Heart right ventricle (tissue), 16 donors: ENCODE results near the gene LRRN1. TPM values are rescaled to one million over a fixed set of nuclear protein-coding genes. Genes with fewer than 3 reads are reported as not detected.

Source experiments
- ATAC-seq, 8 donors: fragments of 200-7000 bp; cut with Tn5 transposase; one replicate each; pipeline ENCODE4 v1.9.1; 2020; ENCODE audit warnings: mild to moderate bottlenecking in 8 of 8, moderate library complexity in 8 of 8, moderate number of reproducible peaks in 1 of 8
- DNase-seq, 2 donors: peaks; one replicate each; pipeline ENCODE4 v3.0.0-alpha.2; 2020
- H3K27ac ChIP-seq, 10 donors: fragments of 200-600 bp; sonication (generic) in 2 of 10; one replicate each; pipeline versions ENCODE4 v1.5.0 to v1.8.0; 2020 to 2022; ENCODE audit warnings: mild to moderate bottlenecking in 3 of 10
- H3K27me3 ChIP-seq, 7 donors: fragments of 200-600 bp; one replicate each; pipeline ENCODE4 v1.8.0; 2021 to 2022; ENCODE audit warnings: mild to moderate bottlenecking in 2 of 7
- H3K36me3 ChIP-seq, 9 donors: fragments of 200-600 bp; sonication (generic) in 1 of 9; one replicate each; pipeline versions ENCODE4 v1.5.0 to v1.8.0; 2020 to 2022; ENCODE audit warnings: mild to moderate bottlenecking in 2 of 9
- H3K4me1 ChIP-seq, 9 donors: fragments of 200-600 bp; sonication (generic) in 1 of 9; one replicate each; pipeline versions ENCODE4 v1.5.0 to v1.8.0; 2020 to 2022; ENCODE audit warnings: mild to moderate bottlenecking in 4 of 9
- H3K4me3 ChIP-seq, 10 donors: fragments of 200-600 bp; sonication (generic) in 2 of 10; one replicate each; pipeline versions ENCODE4 v1.5.0 to v1.8.0; 2020 to 2022; ENCODE audit warnings: mild to moderate bottlenecking in 7 of 10, moderate library complexity in 2 of 10
- H3K9me3 ChIP-seq, 11 donors: fragments of 200-600 bp in 10 of 11; sonication (generic) in 2 of 11; one replicate each; pipeline versions ENCODE4 v1.5.0 to v1.8.0; 2013 to 2022; ENCODE audit warnings: mild to moderate bottlenecking in 2 of 11, control low read depth in 1 of 11, moderate library complexity in 1 of 11
- whole genome bisulfite sequencing, 2 donors: extraction: QIAGEN DNeasy Blood & Tissue Kit; methylation state at CpG; one replicate each; pipeline ENCODE4 v1.1.7; 2013; ENCODE audit warnings: inconsistent platforms in 1 of 2; 5-methylcytosine and 5-hydroxymethylcytosine counted together
- intact Hi-C, 10 donors: fragments of 100-400 bp; cut with DNase I; formaldehyde crosslinking; loops; one replicate each; pipeline versions ENCODE4 v1.11.1 to v1.14.2; 2022
- polyA plus RNA-seq, 2 donors: library from polyadenylated mRNA; stranded (reverse); fragments of 200-250 nt; gene quantifications; one replicate each; pipeline ENCODE4 v1.2.3, GENCODE V29; 2013
- total RNA-seq, 10 donors: library from RNA; stranded (reverse); fragmentation: NEBNext Ultra II Directional in 3 of 10; extraction: Animal tissue kit (Norgen Biotek cat#: 25700) in 3 of 10; gene quantifications; one replicate each; pipeline versions ENCODE4 v1.2.1 to v1.2.4, GENCODE V29; 2021 to 2023
- TF ChIP-seq, protein P1 (sequence below), 9 donors: fragments of 200-600 bp; sonication (generic) in 2 of 9; IDR thresholded peaks; one replicate each; pipeline versions ENCODE4 v1.5.0 to v1.8.0; 2021 to 2022; ENCODE audit warnings: antibody characterized with exemption in 9 of 9, mild to moderate bottlenecking in 5 of 9, moderate library complexity in 1 of 9
- donor health status: Arrhythmogenic right ventricular cardiomyopathy.
- donor health status: ischemic (EF 13 %, LVEDD 7.1; RV severe dilation, severe dysfunction).
- donor health status: healthy with polysubstance abuse.
- donor health status: DM: no; HTN: yes; CAD: no.
- donor health status: DM: no; HTN: no; CAD: no.
- donor health status: ischemic (EF 25% LVEDD 6.9; RV normal size, moderate dysfunction).
- donor health status: ischemic (EF 25% LVEDD 5.7; RV mildly dilated, moderate dysfunction).
- donor health status: healthy.
- donor health status: DM: yes; HTN: yes; CAD: no.
- donor health status: Ischemic cardiomyopathy.
- donor health status: ischemic (EF 35%, LVEDD 5.7; RV mildly dilated, moderate dysfunction).
- donor health status: nonischemic (EF 11% LVEDD 7.7; RV severe dilation, severe dysfunction).
- donor health status: DM: yes; HTN: yes; CAD: no.
- donor health status: PGD.
- donor health status: ischemic (EF 29% LVEDD 5.4; RV normal size, mild dysfunction).
- donor health status: nonischemic (EF 23%, LVEDD 6.1; RV moderate dilation, normal function).

The LRRN1 gene
- total and polyA plus RNA-seq, 12 donors = 0.07 to 0.26 (median 0.11) TPM; not detected in 5

GRCh38 chr3:3804560-3804959, 5.3 kb downstream of the LRRN1 start:
- no peaks in the 10 kb centered on the region for H3K36me3 ChIP-seq
- no peaks in the 10 kb centered on the region for H3K9me3 ChIP-seq
- DNase-seq = no peak
- no peak overlapping the region for H3K27ac ChIP-seq
- H3K27me3 ChIP-seq = peaks cover 0 to 83% (median 55%) of the 10 kb centered on the region in 7 donors
- 85 to 94% methylated on average over 2 of the region's 2 CpGs for WGBS, 2 donors
- no peak overlapping the region for H3K4me3 ChIP-seq
- intact Hi-C loops = no loop called here
- no peak for ATAC-seq
- TF ChIP-seq, protein P1, sequence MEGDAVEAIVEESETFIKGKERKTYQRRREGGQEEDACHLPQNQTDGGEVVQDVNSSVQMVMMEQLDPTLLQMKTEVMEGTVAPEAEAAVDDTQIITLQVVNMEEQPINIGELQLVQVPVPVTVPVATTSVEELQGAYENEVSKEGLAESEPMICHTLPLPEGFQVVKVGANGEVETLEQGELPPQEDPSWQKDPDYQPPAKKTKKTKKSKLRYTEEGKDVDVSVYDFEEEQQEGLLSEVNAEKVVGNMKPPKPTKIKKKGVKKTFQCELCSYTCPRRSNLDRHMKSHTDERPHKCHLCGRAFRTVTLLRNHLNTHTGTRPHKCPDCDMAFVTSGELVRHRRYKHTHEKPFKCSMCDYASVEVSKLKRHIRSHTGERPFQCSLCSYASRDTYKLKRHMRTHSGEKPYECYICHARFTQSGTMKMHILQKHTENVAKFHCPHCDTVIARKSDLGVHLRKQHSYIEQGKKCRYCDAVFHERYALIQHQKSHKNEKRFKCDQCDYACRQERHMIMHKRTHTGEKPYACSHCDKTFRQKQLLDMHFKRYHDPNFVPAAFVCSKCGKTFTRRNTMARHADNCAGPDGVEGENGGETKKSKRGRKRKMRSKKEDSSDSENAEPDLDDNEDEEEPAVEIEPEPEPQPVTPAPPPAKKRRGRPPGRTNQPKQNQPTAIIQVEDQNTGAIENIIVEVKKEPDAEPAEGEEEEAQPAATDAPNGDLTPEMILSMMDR (IDR thresholded peaks at IDR 0.05) = no peak
- peaks cover 0 to 20% (median 16%) of the 10 kb centered on the region in 9 donors for H3K4me1 ChIP-seq

DNA sequence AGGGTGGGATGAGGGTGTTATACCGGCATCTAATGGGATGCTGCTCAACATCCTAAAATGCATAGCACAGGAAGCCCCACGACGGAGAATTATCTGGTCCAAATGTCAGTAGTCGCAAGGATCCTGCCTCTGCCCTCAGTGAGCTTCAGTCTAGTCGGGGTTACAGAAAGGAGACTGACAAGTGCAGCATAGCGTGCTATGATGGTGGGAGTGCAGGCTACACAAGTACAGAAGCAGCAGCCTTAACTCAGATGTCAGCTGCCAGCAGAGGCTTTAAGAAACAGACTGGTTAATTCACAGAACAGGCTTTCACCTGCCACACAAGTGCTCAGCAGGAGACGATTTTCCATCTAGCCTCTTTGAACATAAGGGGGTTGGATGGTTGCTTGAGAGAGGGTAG, 6.9 kb downstream of the LRRN1 start:
- ATAC-seq = no peak
- Histone ChIP-seq H3K4me3 (no peak overlapping the region), H3K27ac (no peak overlapping the region), H3K4me1 (peaks cover 0 to 7% (median 3%) of the 10 kb centered on the region in 9 donors), H3K9me3 (no peaks in the 10 kb centered on the region), H3K36me3 (no peaks in the 10 kb centered on the region), H3K27me3 (peaks cover 0 to 69% (median 41%) of the 10 kb centered on the region in 7 donors)
- TF ChIP-seq, protein P1 (IDR thresholded peaks at IDR 0.05) = no peak
- intact Hi-C loops = no loop called here
- 82 to 92% methylated on average over 7 of the region's 7 CpGs for WGBS, 2 donors
- DNase-seq = no peak

DNA sequence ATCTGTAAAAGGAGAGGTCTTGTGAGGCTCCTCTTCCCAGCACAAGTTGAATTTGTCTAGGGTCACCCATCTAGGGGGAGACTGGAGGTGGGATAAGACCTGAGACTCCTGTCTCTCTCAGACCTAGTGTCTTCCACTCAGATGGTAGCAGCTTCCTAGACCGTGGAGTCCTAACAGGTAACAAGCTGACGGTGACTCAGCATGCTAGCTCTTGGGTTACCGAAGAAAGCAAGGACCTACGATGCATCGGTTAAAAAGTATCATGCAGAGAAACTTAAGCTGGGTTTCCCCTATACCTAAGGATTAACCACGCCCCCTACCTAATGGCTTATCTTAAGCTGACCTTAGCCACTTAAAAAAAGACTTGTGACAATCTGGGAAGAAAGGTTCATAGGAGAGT, 7.6 kb downstream of the LRRN1 start:
- no peak for ATAC-seq
- H3K27ac ChIP-seq = no peak overlapping the region
- 73 to 86% methylated on average over 6 of the region's 6 CpGs for WGBS, 2 donors
- intact Hi-C loops = no loop called here
- DNase-seq = no peak
- TF ChIP-seq, protein P1 (IDR thresholded peaks at IDR 0.05) = no peak
- H3K4me3 ChIP-seq = no peak overlapping the region
- no peaks in the 10 kb centered on the region for H3K4me1 ChIP-seq
- H3K36me3 ChIP-seq = no peaks in the 10 kb centered on the region
- no peaks in the 10 kb centered on the region for H3K9me3 ChIP-seq
- peaks cover 0 to 61% (median 34%) of the 10 kb centered on the region in 7 donors for H3K27me3 ChIP-seq

GRCh38 chr3:3813013-3813412, 13.8 kb downstream of the LRRN1 start:
- ATAC-seq = no peak
- intact Hi-C loops = no loop called here
- TF ChIP-seq, protein P1 (IDR thresholded peaks at IDR 0.05) = no peak
- H3K27me3 ChIP-seq = peaks cover 0 to 4% (median 2%) of the 10 kb centered on the region in 7 donors
- no peak overlapping the region for H3K27ac ChIP-seq
- WGBS, 2 donors = 82 to 84% methylated on average over 5 of the region's 5 CpGs
- no peak for DNase-seq
- no peaks in the 10 kb centered on the region for H3K36me3 ChIP-seq
- H3K9me3 ChIP-seq = no peaks in the 10 kb centered on the region
- no peaks in the 10 kb centered on the region for H3K4me1 ChIP-seq
- no peak overlapping the region for H3K4me3 ChIP-seq
